ENCODE data around the gene PCID2. TPM values are rescaled to one million over a fixed set of nuclear protein-coding genes. Genes with fewer than 3 reads are reported as not detected.

The PCID2 gene
- total and polyA plus RNA-seq, 2 of the 13 experiments (the other 11 are each of a cell fraction or from before 2014, with no cell fraction given), result 65.0 to 111 TPM

- TF ChIP-seq ARID4A (CRISPR knock-in tag; IDR thresholded peaks at IDR 0.05; ENCODE audit: borderline replicate concordance) (peak; percentile 96), ZNF143 (CRISPR knock-in tag; IDR thresholded peaks at IDR 0.05) (no peak; the same call in 1 of the 2 replicates), ZNF138 (CRISPR knock-in tag; IDR thresholded peaks at IDR 0.05; ENCODE audit: low read depth) (no peak), SKI (IDR thresholded peaks at IDR 0.05; ENCODE audit: partially characterized antibody) (peak; percentile 29), MTF1 (CRISPR knock-in tag; IDR thresholded peaks at IDR 0.05) (peak; percentile 52), ZFP82 (CRISPR knock-in tag; IDR thresholded peaks at IDR 0.05; ENCODE audit: borderline replicate concordance) (peak; percentile 94), KMT2B (CRISPR knock-in tag; IDR thresholded peaks at IDR 0.05) (peak; percentile 98), ZBTB37 (CRISPR knock-in tag; IDR thresholded peaks at IDR 0.05) (no peak), RARA (CRISPR knock-in tag; IDR thresholded peaks at IDR 0.05) (peak; percentile 57), DDIT3 (CRISPR knock-in tag; IDR thresholded peaks at IDR 0.05) (no peak), TFDP1 (CRISPR knock-in tag; IDR thresholded peaks at IDR 0.05; ENCODE audit: borderline replicate concordance) (peak; percentile 80), NFAT5 (CRISPR knock-in tag; IDR thresholded peaks at IDR 0.05) (no peak; the same call in 1 of the 2 replicates), FOSL1 (CRISPR knock-in tag; IDR thresholded peaks at IDR 0.05; ENCODE audit: borderline replicate concordance) (no peak), POGZ (CRISPR knock-in tag; IDR thresholded peaks at IDR 0.05) (peak; percentile 87; the same call in 1 of the 2 replicates)
Observed at GRCh38 chr13:113208421-113209335, at the start of gene PCID2 (continued).

All from HepG2 (cell line).